SK-N-SH (cell line): Measurements from ENCODE around the gene IFT74. TPM values are rescaled to one million over a fixed set of nuclear protein-coding genes. Genes with fewer than 3 reads are reported as not detected.

Source experiments
- CTCF ChIA-PET: fragments of 300-600, 350-600 bp; formaldehyde crosslinking; extraction: SDS; loops from one replicate; lab custom pipeline; 2021; lab: Yijun Ruan, JAX
- POLR2A ChIA-PET: fragments of 350-600 bp; sonication (Branson Sonifier 250); formaldehyde crosslinking; extraction: SDS; loops from one replicate; lab custom pipeline; 2020; ENCODE audit warnings: antibody characterized with exemption, inconsistent platforms; lab: Yijun Ruan, JAX
- DNase-seq: peaks from one replicate; pipeline ENCODE4 v3.0.0; 2012
- H2AFZ ChIP-seq: fragments of 200-600 bp; sonication (generic); 2 replicates; pipeline ENCODE4 v1.8.1; 2016; ENCODE audit warnings: antibody characterized with exemption, mild to moderate bottlenecking, low read depth
- H3F3A ChIP-seq: fragments of 200-600 bp; sonication (generic); replicated peaks from 2 replicates; pipeline ENCODE3; 2016; ENCODE audit warnings: antibody characterized with exemption, mild to moderate bottlenecking; ENCODE audit not compliant: insufficient read depth
- H3K27ac ChIP-seq, 2 experiments: fragments of 200-500 bp in 1 of 2; fragments of 200-600 bp in 1 of 2; sonication (Bioruptor generic) in 1 of 2; sonication (generic), shearing (Covaris generic) in 1 of 2; 2 replicates each; pipeline versions ENCODE4 v1.5.1 to v1.6.1; 2014 to 2016; ENCODE audit warnings: low read depth in 2 of 2, inconsistent platforms in 1 of 2, low read length in 1 of 2, mild to moderate bottlenecking in 1 of 2, mixed read lengths in 1 of 2
- H3K27me3 ChIP-seq: fragments of 200-600 bp; sonication (generic), shearing (Covaris generic); 2 replicates; pipeline ENCODE4 v1.6.1; 2016; ENCODE audit warnings: mixed run types; ENCODE audit not compliant: insufficient read depth
- H3K36me3 ChIP-seq, 2 experiments: fragments of 200-500 bp in 1 of 2; fragments of 200-600 bp in 1 of 2; sonication (Bioruptor generic) in 1 of 2; sonication (generic) in 1 of 2; replicated peaks in 1 of 2; 2 replicates each; pipeline versions ENCODE3 to v1.5.1; 2014 to 2016; ENCODE audit warnings: low read length in 1 of 2, mild to moderate bottlenecking in 1 of 2; ENCODE audit not compliant: insufficient read depth in 2 of 2, control insufficient read depth in 1 of 2
- H3K4me1 ChIP-seq, 2 experiments: fragments of 200-500 bp in 1 of 2; fragments of 200-600 bp in 1 of 2; sonication (Bioruptor generic) in 1 of 2; sonication (generic), shearing (Covaris generic) in 1 of 2; 2 replicates each; pipeline versions ENCODE4 v1.5.1 to v1.6.1; 2014 to 2016; ENCODE audit warnings: low read depth in 1 of 2, low read length in 1 of 2, mixed run types in 1 of 2; ENCODE audit not compliant: insufficient read depth in 2 of 2, control insufficient read depth in 1 of 2
- H3K4me2 ChIP-seq: fragments of 200-600 bp; sonication (generic), shearing (Covaris generic); 2 replicates; pipeline ENCODE4 v1.6.1; 2017; ENCODE audit warnings: mixed run types
- H3K4me3 ChIP-seq, 2 experiments: fragments of 200-500 bp in 1 of 2; fragments of 200-600 bp in 1 of 2; sonication (Bioruptor generic) in 1 of 2; sonication (generic), shearing (Covaris generic) in 1 of 2; 2 replicates each; pipeline versions ENCODE4 v1.5.1 to v1.8.1; 2014 to 2016; ENCODE audit warnings: low read depth in 2 of 2, inconsistent platforms in 1 of 2, low read length in 1 of 2, mild to moderate bottlenecking in 1 of 2, mixed read lengths in 1 of 2, moderate library complexity in 1 of 2
- H3K79me2 ChIP-seq: fragments of 200-600 bp; sonication (generic); 2 replicates; pipeline ENCODE4 v1.8.1; 2017; ENCODE audit warnings: mild to moderate bottlenecking; ENCODE audit not compliant: insufficient read depth
- H3K9ac ChIP-seq: fragments of 200-600 bp; sonication (generic); 2 replicates; pipeline ENCODE4 v1.6.1; 2017; ENCODE audit warnings: mixed run types
- H3K9me2 ChIP-seq: fragments of 200-600 bp; sonication (generic); 2 replicates; pipeline ENCODE4 v1.6.1; 2017; ENCODE audit warnings: mixed run types
- H3K9me3 ChIP-seq: fragments of 200-600 bp; sonication (generic); 2 replicates; pipeline ENCODE4 v1.6.1; 2017; ENCODE audit warnings: mixed run types, mild to moderate bottlenecking, moderate library complexity
- H4K20me1 ChIP-seq: fragments of 200-600 bp; sonication (generic); 2 replicates; pipeline ENCODE4 v1.6.1; 2017; ENCODE audit warnings: mild to moderate bottlenecking, mixed run types; ENCODE audit not compliant: insufficient read depth
- CHD2 ChIP-seq: fragments of 150-350 bp; IDR thresholded peaks from 2 replicates; pipeline ENCODE4 v1.6.1; 2018; ENCODE audit warnings: low read length; ENCODE audit not compliant: partially characterized antibody
- CTCF ChIP-seq: fragments of 200-600 bp; sonication (generic); IDR thresholded peaks from 2 replicates; pipeline ENCODE4 v1.6.1; 2017; ENCODE audit warnings: antibody characterized with exemption, mild to moderate bottlenecking, moderate library complexity
- ELF1 ChIP-seq: IDR thresholded peaks from 2 replicates; pipeline ENCODE4 v1.4.0; 2012
- GATA2 ChIP-seq: sonication (generic); formaldehyde crosslinking; IDR thresholded peaks from 2 replicates; pipeline ENCODE4 v1.5.0; 2020; ENCODE audit warnings: mild to moderate bottlenecking, missing genetic modification reagents
- MEF2A ChIP-seq: IDR thresholded peaks from 2 replicates; pipeline ENCODE4 v1.4.0; 2012; ENCODE audit warnings: low read depth, borderline replicate concordance
- NFIC ChIP-seq: IDR thresholded peaks from 2 replicates; pipeline ENCODE4 v1.4.0; 2012; ENCODE audit warnings: borderline replicate concordance
- PBX3 ChIP-seq: IDR thresholded peaks from 2 replicates; pipeline ENCODE4; 2012
- RAD21 ChIP-seq: IDR thresholded peaks from 2 replicates; pipeline ENCODE4 v1.6.1; 2012; ENCODE audit warnings: mild to moderate bottlenecking, low read length
- RCOR1 ChIP-seq: fragments of 150-350 bp; IDR thresholded peaks from 2 replicates; pipeline ENCODE4 v1.6.1; 2017; ENCODE audit warnings: antibody characterized with exemption, low read length
- TEAD4 ChIP-seq: IDR thresholded peaks from 2 replicates; pipeline ENCODE4 v1.4.0; 2012; ENCODE audit warnings: mild to moderate bottlenecking, borderline replicate concordance; ENCODE audit not compliant: insufficient read depth
- USF2 ChIP-seq: fragments of 150-350 bp; IDR thresholded peaks from 2 replicates; pipeline ENCODE4 v1.6.1; 2017; ENCODE audit warnings: antibody characterized with exemption, low read length, low read depth, borderline replicate concordance
- ZBTB33 ChIP-seq: IDR thresholded peaks from 2 replicates; pipeline ENCODE4 v1.4.0; 2012; ENCODE audit warnings: low read depth, borderline replicate concordance
- polyA plus RNA-seq, 3 experiments: library from polyadenylated mRNA; depleted of rRNA; stranded (reverse); fragments of >200 nt; gene quantifications; 2 replicates each; pipeline ENCODE4 v1.2.3, GENCODE V29; 2012
- TF ChIP-seq, protein P1 (sequence below): IDR thresholded peaks from 2 replicates; pipeline ENCODE4 v1.6.1; 2012; ENCODE audit warnings: mild to moderate bottlenecking, low read depth, low read length, moderate library complexity

Gene IFT74
- polyA plus RNA-seq, 1 of the 3 experiments (the other 2 are of a cell fraction) = 6.3 TPM

DNA sequence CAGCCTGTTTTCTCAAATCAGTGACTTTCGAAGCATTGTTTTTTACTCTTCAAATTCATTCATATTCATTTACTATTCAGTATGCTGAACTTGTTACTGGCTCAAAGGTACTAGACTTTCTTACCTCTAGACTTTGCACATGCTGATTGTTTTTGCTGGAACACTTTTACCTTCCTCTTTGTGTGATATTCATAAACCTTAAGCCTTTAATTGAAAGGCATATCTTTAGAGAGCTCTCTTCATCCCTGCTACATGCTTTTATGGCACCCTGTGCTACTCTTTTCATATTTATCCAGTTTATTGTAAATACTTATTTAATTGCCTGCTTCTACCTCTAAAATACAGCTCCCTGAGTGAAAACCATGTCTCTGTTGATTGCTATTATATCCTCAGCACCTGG lies 97.9 kb downstream of the IFT74 start (continued):
- no peak for TF ChIP-seq CHD2

DNA sequence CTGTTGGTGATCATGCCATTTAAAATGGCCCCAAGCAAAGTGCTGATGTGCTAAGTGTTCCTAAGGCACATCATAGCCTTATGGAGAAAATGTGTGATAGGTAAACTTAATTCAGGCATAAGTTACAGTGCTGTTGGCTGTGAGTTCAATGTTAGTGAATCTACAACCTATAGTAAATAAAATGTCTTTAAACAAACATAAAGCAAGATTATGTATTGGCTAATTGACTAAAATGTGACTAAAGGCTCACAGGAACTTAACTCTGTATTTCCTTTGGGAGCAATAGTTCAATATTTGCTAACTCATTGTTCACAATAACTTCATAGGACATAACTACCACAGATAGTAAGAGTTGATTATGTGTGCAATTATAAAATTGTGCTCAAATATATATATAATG lies 98.6 kb downstream of the IFT74 start:
- Histone ChIP-seq H3K79me2 (no peaks in the 10 kb centered on the region), H3K4me1 (peaks cover 0 to 4% of the 10 kb centered on the region in 2 experiments; a peak in 2 of 4 replicates), H3K4me3 (no peak overlapping the region), H3K9me2 (no peaks in the 10 kb centered on the region), H4K20me1 (no peaks in the 10 kb centered on the region), H3K9me3 (no peaks in the 10 kb centered on the region), H3K36me3 (peaks cover 14 to 17% of the 10 kb centered on the region in 2 experiments), H3F3A (peaks cover 3% of the 10 kb centered on the region), H3K9ac (no peak overlapping the region), H3K4me2 (no peak overlapping the region), H3K27ac (no peak overlapping the region), H3K27me3 (no peaks in the 10 kb centered on the region), H2AFZ (no peak overlapping the region)
- CTCF ChIA-PET = interaction anchor here (1.0 kb wide), 1 partner anchor 22 kb away, joined by 3 read pairs; no protein-coding TSS in a partner anchor
- POLR2A ChIA-PET = no interaction called here
- no peak for DNase-seq
- TF ChIP-seq NFIC (no peak), GATA2 (CRISPR knock-in tag) (no peak), ELF1 (no peak), PBX3 (no peak), USF2 (no peak), ZBTB33 (no peak), CTCF (no peak), RAD21 (no peak), RCOR1 (no peak), TEAD4 (no peak), MEF2A (no peak)
- TF ChIP-seq, protein P1, sequence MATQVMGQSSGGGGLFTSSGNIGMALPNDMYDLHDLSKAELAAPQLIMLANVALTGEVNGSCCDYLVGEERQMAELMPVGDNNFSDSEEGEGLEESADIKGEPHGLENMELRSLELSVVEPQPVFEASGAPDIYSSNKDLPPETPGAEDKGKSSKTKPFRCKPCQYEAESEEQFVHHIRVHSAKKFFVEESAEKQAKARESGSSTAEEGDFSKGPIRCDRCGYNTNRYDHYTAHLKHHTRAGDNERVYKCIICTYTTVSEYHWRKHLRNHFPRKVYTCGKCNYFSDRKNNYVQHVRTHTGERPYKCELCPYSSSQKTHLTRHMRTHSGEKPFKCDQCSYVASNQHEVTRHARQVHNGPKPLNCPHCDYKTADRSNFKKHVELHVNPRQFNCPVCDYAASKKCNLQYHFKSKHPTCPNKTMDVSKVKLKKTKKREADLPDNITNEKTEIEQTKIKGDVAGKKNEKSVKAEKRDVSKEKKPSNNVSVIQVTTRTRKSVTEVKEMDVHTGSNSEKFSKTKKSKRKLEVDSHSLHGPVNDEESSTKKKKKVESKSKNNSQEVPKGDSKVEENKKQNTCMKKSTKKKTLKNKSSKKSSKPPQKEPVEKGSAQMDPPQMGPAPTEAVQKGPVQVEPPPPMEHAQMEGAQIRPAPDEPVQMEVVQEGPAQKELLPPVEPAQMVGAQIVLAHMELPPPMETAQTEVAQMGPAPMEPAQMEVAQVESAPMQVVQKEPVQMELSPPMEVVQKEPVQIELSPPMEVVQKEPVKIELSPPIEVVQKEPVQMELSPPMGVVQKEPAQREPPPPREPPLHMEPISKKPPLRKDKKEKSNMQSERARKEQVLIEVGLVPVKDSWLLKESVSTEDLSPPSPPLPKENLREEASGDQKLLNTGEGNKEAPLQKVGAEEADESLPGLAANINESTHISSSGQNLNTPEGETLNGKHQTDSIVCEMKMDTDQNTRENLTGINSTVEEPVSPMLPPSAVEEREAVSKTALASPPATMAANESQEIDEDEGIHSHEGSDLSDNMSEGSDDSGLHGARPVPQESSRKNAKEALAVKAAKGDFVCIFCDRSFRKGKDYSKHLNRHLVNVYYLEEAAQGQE = no peak
